GM12873 (cell line): ENCODE measurements around the gene NEXN.

Experiments
- CTCF ChIP-seq: IDR thresholded peaks from 2 replicates; pipeline ENCODE4 v1.5.1; 2012; ENCODE audit warnings: low read depth, mild to moderate bottlenecking, moderate library complexity, low read length, control low read depth; ENCODE audit not compliant: insufficient read depth; ENCODE audit errors: missing control alignments

NEXN gene

GRCh38 chr1:77888081-77888780 is at the start of gene NEXN:
TSS of gene NEXN (plus strand) at chr1:77888624. CDS start at chr1:77916107, 27,483 bp downstream.
- no peak for TF ChIP-seq CTCF

GRCh38 chr1:77841574-77841973 is 46.9 kb upstream of the NEXN start:
- no peak for TF ChIP-seq CTCF

GRCh38 chr1:77845951-77846350 is 42.5 kb upstream of the NEXN start:
- no peak for TF ChIP-seq CTCF

- no peak for TF ChIP-seq CTCF
Measured at GRCh38 chr1:77846966-77847365, 41.5 kb upstream of the NEXN start.

- no peak for TF ChIP-seq CTCF
Measured at GRCh38 chr1:77847621-77848080, 40.8 kb upstream of the NEXN start.

GRCh38 chr1:77850082-77850481 is 38.3 kb upstream of the NEXN start:
- no peak for TF ChIP-seq CTCF

- TF ChIP-seq CTCF: no peak
Measured at GRCh38 chr1:77857552-77857951, 30.9 kb upstream of the NEXN start.

- no peak for TF ChIP-seq CTCF
Measured at GRCh38 chr1:77858725-77859124, 29.7 kb upstream of the NEXN start.
